ENCODE data around the gene PALLD. TPM values are rescaled to one million over a fixed set of nuclear protein-coding genes. Genes with fewer than 3 reads are reported as not detected.

Gene PALLD
- total RNA-seq, 1 experiment from 2014 or later, result 18.3 TPM

DNA sequence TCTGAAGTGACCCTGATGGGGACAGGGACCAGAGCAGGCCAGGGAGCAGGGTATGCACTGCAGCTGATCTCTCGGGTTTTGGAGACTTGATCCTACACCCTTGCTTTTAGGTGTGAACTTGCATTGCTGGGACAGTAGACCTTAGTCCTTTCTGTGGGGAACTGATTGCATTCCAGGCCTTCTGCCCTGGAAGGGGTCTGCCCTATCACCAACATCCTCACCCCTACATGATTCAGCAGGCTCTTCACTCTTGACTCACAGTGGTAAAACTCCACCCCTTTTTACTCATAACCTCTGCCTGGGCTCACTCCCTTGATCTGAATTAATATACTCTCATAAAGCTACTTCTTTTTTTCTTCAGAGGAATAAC lies 10.0 kb upstream of the PALLD start:
- TF ChIP-seq CTCF (conservative IDR thresholded peaks at IDR 0.05), result no peak
- Mint-ChIP-seq H3K4me3 (no peak overlapping the region), H3K27me3 (ENCODE audit: low read depth) (peaks cover 3% of the 10 kb centered on the region), H3K36me3 (ENCODE audit: insufficient read depth in 1 of 3, low read depth in 3 of 3) (no peaks in the 10 kb centered on the region), H3K9me3 (no peaks in the 10 kb centered on the region), H3K4me1 (no peaks in the 10 kb centered on the region), H3K27ac (no peak overlapping the region)
- Histone ChIP-seq H3K9me3 (ENCODE audit: control insufficient read depth, low read depth, low read length) (no peaks in the 10 kb centered on the region), H3K56ac (ENCODE audit: insufficient read length, low read depth, low read length) (no peak overlapping the region), H4K20me1 (ENCODE audit: control insufficient read depth, insufficient read depth, insufficient read length) (no peaks in the 10 kb centered on the region), H3K23ac (ENCODE audit: insufficient read length, low read depth, low read length) (no peak overlapping the region), H3T11ph (ENCODE audit: low read length) (no peak overlapping the region), H2AK5ac (ENCODE audit: insufficient read length, low read length) (no peak overlapping the region), H2AFZ (ENCODE audit: low read length) (no peak overlapping the region), H2BK5ac (ENCODE audit: insufficient read length, low read length) (no peak overlapping the region), H3K27ac (ENCODE audit: insufficient read length, low read depth, low read length) (no peak overlapping the region), H3K4me1 (ENCODE audit: insufficient read depth, low read length) (no peaks in the 10 kb centered on the region), H4K8ac (replicated peaks; ENCODE audit: insufficient read length, low read depth, low read length) (no peak overlapping the region), H2BK120ac (ENCODE audit: low read depth, low read length, poor library complexity, severe bottlenecking) (no peak overlapping the region), H2BK12ac (ENCODE audit: insufficient read length, low read depth, low read length) (no peak overlapping the region), H3K27me3 (ENCODE audit: insufficient read depth, low read length) (no peaks in the 10 kb centered on the region), H3K4ac (ENCODE audit: low read depth, low read length) (no peak overlapping the region), H3K14ac (ENCODE audit: insufficient read depth, low read length) (no peak overlapping the region), H3K18ac (ENCODE audit: insufficient read length, low read depth, low read length) (no peak overlapping the region), H3K79me1 (ENCODE audit: insufficient read depth, low read depth, low read length, poor library complexity, severe bottlenecking) (no peaks in the 10 kb centered on the region), H2BK15ac (ENCODE audit: low read depth, low read length) (no peak overlapping the region), H3K4me2 (ENCODE audit: insufficient read depth, insufficient read length, low read length) (no peak overlapping the region), H4K91ac (ENCODE audit: insufficient read length, low read depth, low read length) (no peak overlapping the region), H4K5ac (ENCODE audit: insufficient read length, low read depth, low read length) (no peak overlapping the region), H2BK20ac (ENCODE audit: low read depth, low read length, poor library complexity, severe bottlenecking) (no peak overlapping the region), H3K79me2 (ENCODE audit: insufficient read depth, low read length) (no peaks in the 10 kb centered on the region), H3K9ac (ENCODE audit: extremely low read depth, insufficient read length, low read length) (no peak overlapping the region), H3K23me2 (ENCODE audit: insufficient read length, low read depth, low read length, poor library complexity, severe bottlenecking) (no peaks in the 10 kb centered on the region)
- WGBS (ENCODE audit: extremely low coverage, insufficient read length, low lambda C conversion rate), result no CpG with 5 or more reads among the region's 1 CpG
- DNase-seq, result no peak

Data from H9 (cell line).